Stomach (tissue), 9 donors: ENCODE measurements around the gene ZNF648. TPM values are rescaled to one million over a fixed set of nuclear protein-coding genes. Genes with fewer than 3 reads are reported as not detected.

Experiments
- DNase-seq, 2 donors: peaks; one replicate each; pipeline versions ENCODE4 v3.0.0 to v3.0.0-alpha.2; 2013 to 2019
- H3K27ac ChIP-seq, 5 donors: fragments of 200-600 bp in 4 of 5; sonication (generic) in 4 of 5; one replicate each; pipeline ENCODE4 v1.5.1; 2013 to 2019; ENCODE audit warnings: mild to moderate bottlenecking in 1 of 5, moderate library complexity in 1 of 5
- H3K27me3 ChIP-seq, 3 donors: fragments of 200-600 bp; sonication (generic); one replicate each; pipeline ENCODE4 v1.5.1; 2017 to 2019; ENCODE audit warnings: mixed run types in 1 of 3
- H3K36me3 ChIP-seq, 4 donors: fragments of 200-600 bp; sonication (generic); 1 replicate in 3 of 4; 2 replicates in 1 of 4; pipeline ENCODE4 v1.5.1; 2016 to 2019
- H3K4me1 ChIP-seq, 4 donors: fragments of 200-600 bp; sonication (generic); one replicate each; pipeline ENCODE4 v1.5.1; 2016 to 2019
- H3K4me3 ChIP-seq, 4 donors: fragments of 200-600 bp; sonication (generic) in 3 of 4; one replicate each; pipeline ENCODE4 v1.5.1; 2016 to 2019; ENCODE audit warnings: mild to moderate bottlenecking in 1 of 4
- H3K9me3 ChIP-seq, 4 donors: fragments of 200-600 bp; sonication (generic); one replicate each; pipeline ENCODE4 v1.5.1; 2016 to 2019
- CTCF ChIP-seq, 7 experiments: fragments of 450-650 bp in 4 of 7; fragments of 200-600 bp in 3 of 7; sonication (generic) in 3 of 7; IDR thresholded peaks; one replicate each; pipeline ENCODE4 v1.5.1; 2016 to 2019; ENCODE audit warnings: antibody characterized with exemption in 7 of 7, control low read depth in 2 of 7, mild to moderate bottlenecking in 1 of 7
- EP300 ChIP-seq: sonication (generic); formaldehyde crosslinking; IDR thresholded peaks from one replicate; pipeline ENCODE4 v1.6.1; 2017; ENCODE audit warnings: antibody characterized with exemption
- POLR2A ChIP-seq, 4 donors: fragments of 450-650 bp; IDR thresholded peaks; one replicate each; pipeline ENCODE4 v1.6.1; 2016; ENCODE audit warnings: antibody characterized with exemption in 4 of 4, control low read depth in 2 of 4, mild to moderate bottlenecking in 1 of 4, moderate library complexity in 1 of 4
- POLR2AphosphoS5 ChIP-seq, 3 donors: sonication (generic); formaldehyde crosslinking; IDR thresholded peaks; one replicate each; pipeline ENCODE4 v1.6.1; 2016; ENCODE audit warnings: antibody characterized with exemption in 3 of 3
- WGBS, 5 donors: extraction: QIAGEN DNeasy Blood & Tissue Kit in 3 of 5; methylation state at CpG; one replicate each; pipeline versions ENCODE4 v1.1.5 to v1.1.7; 2013 to 2018; 5-methylcytosine and 5-hydroxymethylcytosine counted together
- intact Hi-C: fragments of 100-400 bp; cut with DNase I; formaldehyde crosslinking; loops from one replicate; pipeline ENCODE4 v1.15.1; 2023; ENCODE audit warnings: low total_unique reads
- polyA plus RNA-seq, 3 donors: library from polyadenylated mRNA; stranded (reverse); fragments of 200-250 nt; gene quantifications; one replicate each; pipeline ENCODE4 v1.2.3, GENCODE V29; 2013
- total RNA-seq, 5 donors: library from RNA; depleted of rRNA; stranded (reverse); fragments of >200 nt; gene quantifications; one replicate each; pipeline versions ENCODE4 v1.1.0 to v1.2.3, GENCODE V29; 2014 to 2016
- donor health status: healthy with polysubstance abuse.
- donor health status: Bipolar disorder and iron deficiency.
- donor health status: healthy.

ZNF648 gene
- total and polyA plus RNA-seq, 8 donors = 0.03 to 1.7 (median 0.12) TPM; not detected in 5

GRCh38 chr1:182064611-182065010, 3.1 kb upstream of the ZNF648 start:
- TF ChIP-seq EP300 (no peak), CTCF (IDR thresholded peaks at IDR 0.05) (no peak), POLR2AphosphoS5 (IDR thresholded peaks at IDR 0.05) (no peak), POLR2A (IDR thresholded peaks at IDR 0.05) (no peak)
- intact Hi-C loops = no loop called here
- WGBS, 5 donors = 84 to 95% (median 90%) methylated on average over 3 of the region's 3 CpGs

GRCh38 chr1:182062223-182062622, 711 bp upstream of the ZNF648 start:
- H3K9me3 ChIP-seq = peaks cover 0 to 4% (median 2%) of the 10 kb centered on the region in 4 donors
- peaks cover 0 to 27% (median 4%) of the 10 kb centered on the region in 3 donors for H3K27me3 ChIP-seq
- no peak overlapping the region for H3K4me3 ChIP-seq
- 70 to 92% (median 81%) methylated on average over 1 of the region's 1 CpG for WGBS, 5 donors
- intact Hi-C loops = no loop called here
- TF ChIP-seq CTCF (IDR thresholded peaks at IDR 0.05) = no peak
- TF ChIP-seq POLR2A (IDR thresholded peaks at IDR 0.05) = no peak
- TF ChIP-seq EP300 = no peak
- no peak for TF ChIP-seq POLR2AphosphoS5 (IDR thresholded peaks at IDR 0.05)
- no peaks in the 10 kb centered on the region for H3K36me3 ChIP-seq
- DNase-seq = no peak
- H3K4me1 ChIP-seq = peaks cover 0 to 1% (median 0%) of the 10 kb centered on the region in 4 donors
- H3K27ac ChIP-seq = no peak overlapping the region

More at GRCh38 chr1:182064611-182065010, 3.1 kb upstream of the ZNF648 start:
- Histone ChIP-seq H3K27ac (no peak overlapping the region), H3K27me3 (peaks cover 0 to 23% (median 0%) of the 10 kb centered on the region in 3 donors), H3K36me3 (no peaks in the 10 kb centered on the region), H3K4me1 (peaks cover 0 to 7% (median 3%) of the 10 kb centered on the region in 4 donors), H3K4me3 (no peak overlapping the region), H3K9me3 (peaks cover 0 to 4% (median 2%) of the 10 kb centered on the region in 4 donors)
- DNase-seq = no peak

- Histone ChIP-seq H3K27ac (no peak overlapping the region), H3K27me3 (peaks cover 0 to 40% (median 13%) of the 10 kb centered on the region in 3 donors), H3K4me3 (no peak overlapping the region), H3K4me1 (peaks cover 0 to 9% (median 4%) of the 10 kb centered on the region in 4 donors), H3K9me3 (peaks cover 0 to 4% (median 2%) of the 10 kb centered on the region in 4 donors), H3K36me3 (no peaks in the 10 kb centered on the region)
- no peak for TF ChIP-seq CTCF (IDR thresholded peaks at IDR 0.05)
- TF ChIP-seq EP300 = no peak
- no peak for TF ChIP-seq POLR2AphosphoS5 (IDR thresholded peaks at IDR 0.05)
- TF ChIP-seq POLR2A (IDR thresholded peaks at IDR 0.05) = no peak
- intact Hi-C loops = no loop called here
- WGBS, 5 donors = 82 to 88% (median 86%) methylated on average over 6 of the region's 6 CpGs
- no peak for DNase-seq
Observed at GRCh38 chr1:182060877-182061276, 635 bp downstream of the ZNF648 start.

- 76 to 100% (median 84%) methylated on average over 1 to 2 of the region's 2 CpGs for WGBS, 5 donors
- peaks cover 0 to 45% (median 13%) of the 10 kb centered on the region in 3 donors for H3K27me3 ChIP-seq
- no peak overlapping the region for H3K4me3 ChIP-seq
- intact Hi-C loops = no loop called here
- no peak for DNase-seq
- peaks cover 0 to 4% (median 2%) of the 10 kb centered on the region in 4 donors for H3K9me3 ChIP-seq
- H3K4me1 ChIP-seq = peaks cover 0 to 9% (median 4%) of the 10 kb centered on the region in 4 donors
- TF ChIP-seq POLR2A (IDR thresholded peaks at IDR 0.05) (no peak), CTCF (IDR thresholded peaks at IDR 0.05) (no peak), EP300 (no peak), POLR2AphosphoS5 (IDR thresholded peaks at IDR 0.05) (no peak)
- H3K27ac ChIP-seq = no peak overlapping the region
- H3K36me3 ChIP-seq = no peaks in the 10 kb centered on the region
Observed at GRCh38 chr1:182059936-182060335, 1.6 kb downstream of the ZNF648 start.
